EH (cell line): Measurements from ENCODE around the gene BCL2A1.
"Not testable (repeated sequence)": the region's sequence is repeated elsewhere in the genome, so short reads cannot be mapped to it uniquely, and the experiment has no call there.

Experiments
- DNase-seq: peaks from one replicate; pipeline ENCODE4 v3.0.0-alpha.2; 2015; ENCODE audit warnings: low read depth

Gene BCL2A1

GRCh38 chr15:79923079-79923514, 47.9 kb downstream of the BCL2A1 start:
- peak; percentile 58 for DNase-seq

GRCh38 chr15:79922512-79923078, 48.4 kb downstream of the BCL2A1 start:
- no peak for DNase-seq

DNA sequence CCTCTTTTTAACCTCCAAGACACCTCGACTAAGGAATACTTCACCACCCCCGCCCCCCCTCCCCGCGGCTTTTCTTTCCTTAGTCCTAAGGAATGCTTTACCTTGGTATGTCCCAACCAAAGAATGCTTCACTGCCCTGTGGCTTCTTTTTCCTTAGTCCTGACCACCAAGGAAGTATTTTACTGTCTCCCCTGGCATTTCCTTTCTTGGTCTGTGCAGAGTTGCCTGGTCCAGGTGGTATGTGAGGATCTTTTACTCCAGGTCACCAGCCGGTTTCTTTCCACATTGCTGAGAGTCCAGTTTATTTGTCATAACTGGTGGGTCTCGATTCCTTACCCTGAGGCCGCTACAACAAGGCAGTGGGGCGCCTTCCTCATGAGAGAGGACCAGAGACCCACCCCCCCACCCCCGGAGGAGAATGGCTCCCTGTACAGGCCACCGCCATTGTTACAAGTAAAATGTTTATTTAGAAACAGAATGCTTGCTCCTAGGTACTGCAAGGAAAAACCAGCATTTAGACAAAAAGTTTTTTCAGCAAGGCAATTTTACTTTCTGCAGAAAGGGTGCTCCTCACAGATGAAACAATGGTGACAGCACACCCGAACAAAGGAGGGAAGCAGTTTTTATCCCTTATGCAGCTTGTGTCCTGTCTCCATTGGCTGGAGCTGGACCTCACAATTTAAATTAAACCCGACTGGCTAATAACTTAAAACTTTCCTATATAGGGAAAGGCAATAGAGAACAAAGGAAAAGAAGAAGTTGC, 51.1 kb downstream of the BCL2A1 start:
- no peak for DNase-seq

DNA sequence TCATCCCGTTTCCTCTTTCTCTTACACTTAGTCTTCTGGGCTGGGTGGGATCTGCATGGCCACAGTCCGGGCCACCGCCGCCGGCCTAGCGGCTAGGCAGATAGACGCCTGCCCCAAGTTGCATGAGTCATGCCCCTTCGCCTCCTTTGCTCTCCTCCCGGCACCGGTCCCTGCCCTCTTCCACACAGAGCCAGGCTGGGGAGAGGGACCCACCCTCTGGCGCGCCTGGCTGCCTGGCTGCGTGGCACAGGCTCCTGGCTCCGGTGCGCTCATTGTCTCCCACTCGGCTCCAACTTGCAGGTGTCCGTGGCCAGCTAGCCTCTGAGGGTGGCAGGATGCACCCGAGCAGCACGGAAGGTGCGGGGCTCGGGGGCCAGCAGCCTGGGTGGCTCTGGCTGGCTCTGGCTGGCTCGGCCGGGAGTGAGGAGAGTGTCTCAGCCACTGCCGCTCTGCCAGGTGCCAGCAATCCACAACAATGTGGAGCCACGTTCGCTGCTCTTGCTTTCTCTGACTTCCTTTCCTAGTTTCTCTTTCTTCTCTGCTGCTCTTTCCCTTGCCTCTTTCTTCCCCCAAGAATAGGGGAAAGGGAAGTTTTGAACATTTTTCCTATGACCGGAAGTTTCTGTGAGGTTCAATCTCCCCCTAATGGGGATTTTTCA, 51.8 kb downstream of the BCL2A1 start:
- no peak for DNase-seq

DNA sequence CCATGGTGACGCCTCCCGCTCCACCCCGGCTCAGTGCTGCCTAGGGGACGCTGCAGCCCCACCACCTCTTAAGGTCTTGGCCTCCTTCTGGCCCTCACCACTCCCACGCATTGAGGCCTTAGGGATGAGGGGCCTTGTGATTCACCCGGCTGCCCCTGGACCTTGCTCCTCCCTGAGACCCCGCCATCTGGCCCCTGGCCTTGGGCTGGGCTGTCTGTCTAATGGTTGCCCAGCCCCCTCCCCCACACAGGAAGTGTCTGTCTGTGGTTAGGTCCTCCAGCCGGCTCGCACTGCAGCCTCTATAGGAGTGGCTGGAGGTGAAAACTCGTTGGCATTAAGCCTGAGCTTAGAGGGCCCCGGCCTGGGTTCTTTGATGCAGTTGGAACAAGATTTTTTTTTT, 52.7 kb downstream of the BCL2A1 start:
- DNase-seq, result no peak

DNA sequence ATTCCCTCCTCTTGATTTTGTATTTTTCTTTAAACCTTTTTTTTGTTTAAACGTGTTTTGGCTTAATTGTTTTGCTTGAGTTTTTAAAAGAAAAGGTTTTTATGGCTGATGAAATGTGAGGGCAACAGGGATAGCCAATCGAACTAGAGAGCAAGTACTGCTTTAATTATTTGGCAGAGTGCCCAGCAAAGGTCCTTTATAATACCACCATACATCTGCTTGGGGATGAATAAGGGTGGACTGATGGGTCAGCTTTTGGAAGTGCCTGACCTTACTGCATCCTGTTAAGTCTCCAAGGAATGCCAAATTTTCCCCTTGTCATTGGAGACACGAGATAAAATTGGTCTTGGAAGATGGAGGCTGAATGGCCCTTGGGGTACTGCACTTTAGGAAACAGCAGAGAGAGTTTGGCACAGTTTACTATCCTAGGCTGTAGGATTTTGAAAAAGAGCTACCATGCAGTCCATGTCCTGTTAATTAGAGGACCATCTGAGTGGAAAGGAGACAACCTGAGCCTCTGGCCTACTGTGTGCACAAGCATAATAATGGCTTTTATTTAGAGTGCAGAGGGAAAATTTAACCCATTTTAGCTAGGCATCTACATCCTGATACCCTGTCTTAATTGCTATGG, 54.4 kb downstream of the BCL2A1 start:
- peak; percentile 6 for DNase-seq

DNA sequence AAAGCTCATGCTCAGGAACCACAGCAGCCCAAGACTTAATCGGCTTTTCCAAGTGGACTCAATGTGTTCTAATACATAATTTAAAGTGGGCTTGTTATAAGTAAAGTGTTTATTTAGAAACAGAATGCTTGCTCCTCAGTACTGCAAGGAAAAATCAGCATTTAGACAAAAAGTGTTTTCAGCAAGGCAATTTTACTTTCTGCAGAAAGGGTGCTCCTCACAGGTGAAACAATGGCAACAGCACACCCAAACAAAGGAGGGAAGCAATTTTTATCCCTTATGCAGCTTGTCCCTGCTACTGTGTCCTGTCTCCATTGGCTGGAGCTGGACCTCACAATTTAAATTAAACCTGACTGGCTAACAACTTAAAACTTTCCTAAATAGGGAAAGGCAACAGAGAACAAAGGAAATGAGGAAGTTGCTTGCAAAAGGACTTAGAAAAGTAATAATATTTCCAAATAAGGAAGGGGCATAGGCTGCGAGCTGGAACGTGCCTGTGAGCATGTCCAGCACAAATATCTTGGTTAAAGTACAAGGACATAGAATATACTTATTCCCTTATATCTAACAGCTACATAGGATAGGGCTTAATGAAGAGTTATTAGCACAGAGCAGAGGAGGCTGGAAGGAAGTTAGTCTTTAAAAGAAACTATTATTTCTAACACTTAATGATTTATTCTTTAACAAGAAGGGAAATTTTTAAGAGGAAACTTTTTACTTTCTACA, 55.1 kb downstream of the BCL2A1 start:
- DNase-seq, result not testable (repeated sequence)

DNA sequence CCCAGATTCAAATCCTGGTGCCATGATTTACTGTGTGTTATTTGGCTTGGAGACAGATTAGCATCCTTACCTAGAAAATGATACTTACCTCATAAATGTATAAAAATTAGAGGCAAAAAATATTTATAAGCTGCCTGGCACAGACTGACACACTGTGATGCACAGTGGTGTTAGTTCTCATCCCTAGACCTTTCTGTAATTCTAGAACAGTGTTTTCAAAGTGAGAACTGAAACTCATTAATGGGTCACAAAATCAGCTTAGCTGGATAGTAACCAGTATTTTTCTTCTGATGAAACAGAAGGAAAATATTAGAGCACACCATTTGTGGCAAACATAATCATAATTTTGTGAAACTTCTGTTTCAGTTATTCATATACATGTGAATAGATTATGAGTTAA, 56.3 kb downstream of the BCL2A1 start:
- no peak for DNase-seq
